ENCODE results near the gene UBE3D.
"Not testable (repeated sequence)": the region's sequence is repeated elsewhere in the genome, so short reads cannot be mapped to it uniquely, and the experiment has no call there.

Gene UBE3D

DNA sequence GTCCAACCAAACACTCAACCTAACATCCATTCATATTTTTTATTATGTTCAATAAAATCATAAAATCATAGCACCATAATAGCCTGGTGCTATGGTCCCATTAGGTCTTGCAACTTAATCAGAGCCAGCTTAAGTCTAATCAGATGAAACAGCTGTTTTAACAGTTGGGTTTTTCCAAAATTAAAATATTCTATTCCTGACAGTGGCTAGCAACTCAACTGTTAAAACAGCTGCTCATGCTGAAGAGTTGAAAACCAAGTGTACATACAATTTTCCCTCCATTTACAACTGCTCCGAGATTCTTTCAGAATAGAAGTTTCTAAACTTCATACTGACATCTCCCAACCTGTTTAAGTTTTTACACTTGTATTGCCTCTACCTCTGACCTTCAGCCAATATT lies 89.5 kb downstream of the UBE3D start:
- DNase-seq (ENCODE audit: low read depth in 2 of 2): no peak

DNA sequence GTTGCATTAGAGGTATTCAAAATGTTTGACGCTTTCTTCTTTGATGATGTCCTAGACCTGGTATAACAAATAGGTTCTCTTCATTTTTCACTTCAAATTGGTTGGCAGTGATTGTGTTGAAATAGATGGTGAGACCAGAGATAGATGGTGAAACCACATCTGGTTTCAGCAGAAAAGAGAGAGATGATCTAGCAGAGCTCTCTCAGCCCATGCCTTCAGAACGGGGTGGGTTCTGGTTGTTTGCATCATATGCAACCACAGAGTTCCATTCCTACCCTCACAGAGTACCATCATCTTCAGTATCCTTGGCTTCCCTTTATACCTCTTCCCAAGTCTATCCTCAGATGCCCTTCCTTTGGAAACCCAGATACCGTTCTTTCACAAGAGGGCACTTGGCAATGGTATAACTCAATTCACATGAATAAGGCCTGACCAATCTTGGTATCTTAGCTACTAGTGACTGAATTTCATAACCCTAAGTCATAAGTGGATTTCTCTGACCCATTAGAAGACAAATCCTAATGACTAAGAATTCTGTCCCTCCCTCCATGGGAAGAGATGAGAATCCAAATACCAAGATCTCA lies 93.7 kb downstream of the UBE3D start:
- no peak for DNase-seq (ENCODE audit: low read depth in 2 of 2)

DNA sequence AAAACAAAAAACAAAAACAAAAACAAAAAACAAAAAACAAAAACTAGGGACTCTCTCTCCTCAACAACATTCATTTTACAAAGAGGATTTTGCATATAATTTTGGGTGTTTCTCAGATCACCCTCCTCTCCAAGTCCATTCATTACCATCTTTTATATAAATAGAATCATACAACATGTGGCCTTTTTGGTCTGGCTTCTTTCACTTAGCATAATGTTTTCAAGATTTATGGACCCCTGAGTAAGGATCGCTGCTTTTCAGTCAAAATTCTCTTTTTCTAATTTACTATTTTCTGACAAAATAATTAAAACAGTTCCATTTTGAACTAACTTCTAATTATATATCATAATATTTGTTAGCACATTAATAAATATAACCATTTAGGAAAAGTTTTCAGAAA lies 94.8 kb downstream of the UBE3D start:
- DNase-seq (ENCODE audit: low read depth in 2 of 2): no peak

DNA sequence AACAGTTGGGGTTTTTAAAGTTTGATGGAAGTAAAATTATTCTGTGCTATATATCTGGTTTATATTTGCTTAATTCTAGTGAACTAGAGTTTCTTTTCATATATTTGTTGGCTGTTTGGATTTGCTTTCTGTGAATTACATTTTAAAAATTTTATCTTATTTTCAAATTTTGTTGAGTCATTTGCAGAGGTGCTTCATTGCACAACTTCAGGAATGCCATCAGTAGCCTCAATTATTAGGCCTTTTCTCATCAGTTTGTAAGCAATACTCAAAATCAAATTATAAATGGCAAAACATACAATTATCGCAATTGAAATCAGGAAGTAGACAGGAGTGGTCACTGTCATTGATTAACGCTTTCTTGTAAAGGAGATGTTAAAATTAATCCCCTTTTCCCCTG lies 96.9 kb downstream of the UBE3D start:
- DNase-seq (ENCODE audit: low read depth in 2 of 2): no peak

DNA sequence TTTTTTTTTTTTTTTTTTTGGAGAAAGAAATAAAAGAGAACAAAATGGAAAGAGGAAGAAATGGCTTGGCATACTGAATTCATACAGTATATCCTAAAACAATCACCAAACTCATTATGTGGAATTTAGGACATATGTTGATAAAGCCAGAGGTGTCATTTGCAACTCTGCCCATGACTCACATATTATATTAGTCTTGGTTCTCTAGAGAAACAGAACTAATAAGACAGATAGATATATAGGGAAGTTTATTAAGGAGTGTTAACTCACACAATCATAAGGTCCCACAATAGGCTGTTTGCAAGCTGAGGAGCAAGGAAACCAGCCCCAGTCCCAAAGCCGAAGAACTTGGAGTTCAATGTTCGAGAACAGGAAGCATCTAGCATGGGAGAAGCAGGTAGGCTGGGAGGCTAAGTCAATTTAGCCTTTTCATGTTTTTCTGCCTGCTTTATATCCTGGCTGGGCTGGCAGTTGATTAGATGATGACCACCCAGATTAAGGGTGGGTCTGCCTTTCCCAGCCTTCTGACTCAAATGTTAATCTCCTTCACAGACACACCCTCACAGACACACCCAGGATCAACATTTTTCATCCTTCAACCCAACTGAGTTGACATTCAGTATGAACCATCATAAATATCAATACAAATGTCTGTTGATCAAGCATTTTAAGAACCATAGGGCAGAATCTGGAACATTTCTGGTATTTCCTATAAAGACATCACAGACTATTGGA lies 102.3 kb downstream of the UBE3D start:
- no peak for DNase-seq (ENCODE audit: low read depth in 2 of 2)

DNA sequence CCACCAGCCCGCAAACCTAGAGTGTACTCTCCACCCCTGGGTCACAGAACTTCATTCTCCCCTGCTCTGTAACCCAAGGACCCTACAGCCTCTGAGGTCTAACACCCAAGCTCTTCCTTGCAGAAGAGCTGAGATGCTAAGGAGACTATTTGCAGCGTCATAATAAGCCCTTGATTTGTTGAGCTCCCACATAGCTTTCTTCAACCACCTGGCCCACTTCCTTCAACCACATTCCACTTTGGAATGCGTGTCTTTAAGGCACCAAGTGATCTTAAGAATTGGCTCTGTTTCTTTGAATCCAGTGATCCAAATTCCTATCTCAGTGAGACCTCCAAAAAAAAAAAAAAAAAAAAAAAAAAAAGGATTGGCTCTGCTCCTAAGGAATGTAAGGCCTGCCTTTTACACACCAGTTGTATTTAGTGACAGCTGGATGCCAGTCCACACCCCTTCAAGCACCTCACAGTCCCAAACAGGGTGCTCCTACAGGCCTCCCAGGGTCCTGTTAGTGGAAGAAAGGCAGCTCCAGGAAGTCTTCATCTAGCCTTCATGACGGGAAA lies 106.2 kb downstream of the UBE3D start:
- no peak for DNase-seq (ENCODE audit: low read depth in 2 of 2)

DNA sequence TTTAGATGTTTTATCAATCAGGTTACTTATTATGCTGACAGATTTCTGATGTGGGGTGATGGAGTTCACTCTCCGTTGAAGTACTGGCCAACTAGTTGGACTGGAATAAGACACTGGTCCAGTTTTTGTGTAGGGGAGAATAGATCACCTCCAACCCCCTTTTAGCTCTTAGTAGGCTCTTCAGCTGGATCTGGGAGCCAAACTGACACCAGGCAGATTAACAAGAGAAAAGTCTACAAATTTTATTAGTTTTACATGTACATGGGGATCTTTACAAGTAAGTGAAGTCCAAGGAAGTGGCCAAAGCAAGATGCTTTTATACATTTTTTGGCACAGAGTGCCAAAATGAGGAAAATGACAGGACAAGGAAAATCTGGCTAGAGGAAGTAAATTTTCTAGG lies 107.1 kb downstream of the UBE3D start:
- no peak for DNase-seq (ENCODE audit: low read depth in 2 of 2)

DNA sequence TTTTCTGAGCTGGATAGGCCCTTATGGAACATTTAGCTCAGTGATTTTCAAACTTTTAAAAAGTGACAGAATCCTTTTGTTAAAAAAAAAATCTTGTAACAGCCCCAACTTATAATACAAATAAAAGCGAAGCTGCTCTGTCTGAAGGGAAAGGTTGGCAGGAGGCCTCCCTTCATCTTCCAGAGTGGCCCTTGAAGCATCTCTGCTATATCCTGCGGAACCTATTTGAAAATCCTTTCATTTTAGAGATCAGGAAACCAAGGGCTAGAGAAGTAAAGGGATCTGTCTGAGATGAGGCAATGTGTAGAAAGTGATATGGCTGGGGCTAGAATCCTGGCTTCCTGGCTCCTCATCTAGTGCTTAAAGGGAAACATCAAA lies 107.8 kb downstream of the UBE3D start:
- DNase-seq (ENCODE audit: low read depth in 2 of 2): no peak

DNA sequence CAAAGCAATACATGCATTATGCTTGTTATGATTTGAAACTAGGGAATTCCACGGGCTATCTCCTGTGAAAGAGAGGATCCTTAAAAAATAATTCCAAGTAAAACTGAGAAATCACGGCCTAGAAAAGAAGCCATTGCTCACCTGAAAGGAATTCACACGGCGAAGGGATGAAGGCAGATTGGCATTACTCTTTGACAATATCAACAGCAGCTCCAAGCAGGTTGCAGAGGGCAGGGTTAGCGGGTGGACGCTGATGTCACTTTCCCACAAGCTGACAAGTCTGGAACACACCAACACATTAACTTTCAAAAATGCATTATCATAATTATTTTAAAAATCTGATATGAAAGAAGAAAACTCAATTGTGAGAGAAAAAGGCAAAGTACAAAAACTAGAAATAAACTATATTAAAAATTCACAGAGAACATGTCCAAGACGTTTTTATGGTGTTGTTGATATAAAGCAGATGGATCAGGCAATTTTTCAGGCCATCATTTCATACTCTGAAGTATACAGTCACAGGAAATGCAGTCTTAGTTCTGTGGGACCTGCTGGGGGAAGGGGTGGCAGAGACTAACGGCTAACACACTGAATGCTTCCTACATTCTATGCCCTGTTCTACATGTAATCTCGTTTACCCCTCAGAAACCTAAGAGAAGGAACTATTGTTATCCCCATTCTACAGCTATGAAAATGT lies 108.3 kb downstream of the UBE3D start:
- DNase-seq (ENCODE audit: low read depth in 2 of 2): no peak

DNA sequence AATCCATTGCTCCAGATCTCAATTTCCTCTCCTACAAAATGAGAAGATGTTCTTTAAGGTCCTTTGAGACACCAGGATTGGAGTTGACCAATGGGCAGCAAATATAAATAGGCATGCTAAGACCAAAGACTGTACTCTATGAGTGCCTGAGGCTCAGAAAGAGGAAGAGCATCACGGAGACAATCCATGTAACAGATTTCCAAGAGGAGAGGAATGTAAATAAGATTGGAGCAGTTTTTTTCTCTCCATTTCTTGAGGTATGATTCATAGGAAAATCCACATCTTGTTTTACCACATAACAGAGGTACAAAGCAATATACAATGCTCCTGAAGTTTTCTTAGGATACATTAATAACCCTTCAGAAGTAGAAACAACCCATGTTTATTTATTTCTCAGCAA lies 109.8 kb downstream of the UBE3D start:
- no peak for DNase-seq (ENCODE audit: low read depth in 2 of 2)

DNA sequence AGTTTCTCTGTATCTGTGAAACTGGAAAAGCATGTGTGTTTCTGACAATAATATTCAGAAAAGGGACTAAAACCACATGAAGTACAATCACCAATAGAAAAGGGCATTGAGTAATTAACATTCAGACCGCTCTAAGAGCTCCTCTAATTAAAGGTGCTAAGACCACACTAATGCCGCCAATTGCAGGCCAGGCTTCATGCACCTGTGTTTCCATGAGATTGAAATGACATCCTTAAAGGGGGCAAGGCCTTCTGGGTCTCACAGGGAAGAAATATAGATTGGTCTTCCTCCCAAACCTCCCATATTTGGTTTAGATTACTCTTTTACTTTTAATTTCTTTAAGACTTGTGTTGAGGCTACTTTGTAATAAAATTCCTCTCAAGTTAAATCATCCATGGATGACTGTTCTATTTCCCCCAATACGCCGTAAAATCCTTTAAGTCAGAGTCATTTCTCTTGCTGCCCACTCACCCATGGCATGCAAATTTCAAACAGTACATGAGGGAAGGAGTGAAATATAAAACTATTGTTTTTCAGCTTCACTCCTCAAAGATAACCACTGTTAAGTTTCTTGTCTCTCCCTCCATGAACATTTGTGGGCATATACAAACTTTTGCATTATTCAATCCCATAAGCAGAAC lies 110.6 kb downstream of the UBE3D start:
- DNase-seq (ENCODE audit: low read depth in 2 of 2): no peak

DNA sequence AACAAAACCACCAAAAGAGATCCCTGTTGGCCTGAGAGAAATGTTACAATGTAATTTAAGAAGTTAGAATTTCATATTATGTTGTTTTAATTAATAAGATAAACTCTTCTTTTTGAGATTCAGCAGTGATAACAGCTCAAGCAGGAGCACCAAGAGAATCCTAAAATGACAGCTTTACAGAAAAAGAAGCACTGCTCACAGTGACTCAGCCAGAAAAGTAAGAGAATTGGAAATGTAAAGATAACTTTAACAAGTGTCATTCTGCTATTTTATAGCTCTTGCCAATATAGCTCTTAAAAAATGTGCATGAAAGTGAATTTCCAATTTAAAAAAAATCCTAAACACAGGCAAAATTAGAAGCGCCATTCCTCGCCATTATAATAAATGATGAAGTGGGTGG lies 111.3 kb downstream of the UBE3D start:
- DNase-seq (ENCODE audit: low read depth in 2 of 2): no peak

DNA sequence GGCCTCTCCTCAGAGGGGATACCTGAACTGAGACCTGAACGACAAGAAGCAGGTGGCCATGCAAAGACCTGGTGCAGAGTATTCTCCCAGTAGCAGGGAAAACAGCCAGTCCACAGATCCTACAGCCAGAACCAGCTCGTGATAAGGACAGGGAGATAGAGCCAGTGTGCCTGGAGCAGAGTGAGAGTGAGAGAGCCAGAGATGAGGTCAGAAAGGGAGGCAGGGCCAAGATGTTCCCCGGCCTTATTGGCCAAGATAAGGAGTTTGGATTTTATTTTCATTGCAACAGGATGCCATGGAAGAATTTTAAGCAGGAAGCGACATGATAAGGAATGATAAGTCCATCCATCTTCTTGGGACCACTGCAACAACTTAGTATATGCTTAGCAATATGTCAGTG lies 111.8 kb downstream of the UBE3D start:
- no peak for DNase-seq (ENCODE audit: low read depth in 2 of 2)

DNA sequence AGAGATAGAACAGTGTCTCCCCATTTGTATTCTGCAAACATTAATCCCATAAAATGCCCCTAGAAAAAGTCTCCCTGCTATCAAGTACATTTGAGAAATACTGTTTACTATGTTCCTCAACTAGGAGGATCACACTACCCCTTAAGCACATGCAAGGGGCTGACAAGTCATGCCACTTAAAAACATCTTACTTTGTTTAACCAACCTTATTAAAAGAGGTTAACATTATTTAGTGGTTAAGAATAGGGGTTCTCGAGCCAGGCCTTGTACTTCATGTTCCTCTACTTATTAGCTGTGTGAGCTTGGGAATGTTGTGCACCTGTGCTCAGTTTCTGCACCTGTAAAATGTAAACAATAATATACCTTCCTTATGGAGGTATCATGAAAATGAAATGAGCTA lies 113.7 kb downstream of the UBE3D start:
- DNase-seq (ENCODE audit: low read depth in 2 of 2): no peak

DNA sequence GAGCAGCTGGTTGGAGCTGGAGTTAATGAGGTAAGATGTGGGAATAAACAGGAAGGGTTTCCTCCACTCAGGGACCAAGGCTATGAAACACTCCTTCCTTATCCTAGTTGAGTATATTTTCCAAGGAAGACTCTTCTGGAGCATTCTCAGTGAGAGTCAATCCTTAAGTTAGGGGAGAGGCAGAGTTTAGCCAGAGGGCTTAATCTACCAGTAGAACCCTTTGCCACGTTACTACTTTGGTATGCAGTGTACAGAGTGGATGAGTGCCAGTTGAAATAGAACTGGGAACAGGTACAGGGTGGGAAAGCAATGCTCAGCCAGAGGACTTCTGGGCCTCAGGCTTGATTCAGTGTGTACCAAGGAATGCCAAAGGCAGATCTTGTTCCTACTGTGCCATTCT lies 114.3 kb downstream of the UBE3D start:
- DNase-seq (ENCODE audit: low read depth in 2 of 2): no peak

DNA sequence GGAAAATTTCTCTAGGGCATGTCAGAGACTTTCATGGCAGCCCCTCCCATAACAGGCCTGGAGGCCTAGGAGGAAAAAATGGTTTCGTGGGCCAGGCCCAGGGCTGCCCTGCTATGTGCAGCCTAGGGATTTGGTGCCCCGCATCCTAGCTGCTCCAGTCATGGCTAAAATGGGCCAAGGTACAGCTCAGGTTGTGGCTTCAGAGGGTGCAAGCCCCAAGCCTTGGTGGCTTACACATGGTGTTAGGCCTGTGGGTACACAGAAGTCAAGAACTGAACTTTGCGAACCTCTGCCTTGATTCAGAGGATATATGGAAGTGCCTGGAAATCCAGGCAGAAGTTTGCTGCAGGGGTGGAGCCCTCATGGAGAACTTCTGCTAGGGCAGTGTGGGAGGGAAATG lies 134.7 kb downstream of the UBE3D start:
- not testable (repeated sequence) for DNase-seq (ENCODE audit: low read depth in 2 of 2)

DNA sequence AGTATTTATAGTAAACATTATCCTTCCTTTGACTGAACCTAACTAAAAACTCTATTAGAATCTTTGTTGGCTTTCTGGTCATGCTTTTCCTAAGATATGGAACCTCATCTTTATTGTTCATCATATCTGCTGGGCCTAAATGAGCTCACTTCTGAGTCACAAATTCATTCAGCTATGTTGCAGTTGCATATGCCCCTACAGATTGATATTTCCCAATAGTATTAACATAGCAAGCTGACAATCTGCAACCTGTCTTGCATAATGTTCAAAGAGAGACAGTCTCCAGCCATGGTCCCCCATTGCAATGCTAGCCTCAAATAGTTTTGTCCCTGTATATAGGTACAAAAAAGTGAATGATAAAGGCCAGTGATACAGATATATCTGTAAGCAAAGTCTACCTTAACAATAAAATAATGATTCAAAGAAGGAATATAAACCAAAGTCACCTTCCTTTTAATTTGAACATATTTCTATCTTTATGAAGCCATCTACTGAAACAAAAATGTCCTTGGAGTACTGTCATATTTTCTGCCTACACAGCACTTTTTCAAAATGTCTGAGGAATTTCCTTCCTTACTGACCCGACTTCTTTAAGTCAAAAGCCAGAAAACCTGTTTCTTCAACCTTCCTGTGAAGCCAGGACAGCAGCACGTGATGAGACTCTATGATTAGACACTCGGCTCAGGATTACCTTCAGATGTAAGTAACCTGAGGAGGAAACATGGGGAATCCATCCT lies 140.7 kb downstream of the UBE3D start:
- DNase-seq (ENCODE audit: low read depth in 2 of 2): no peak

DNA sequence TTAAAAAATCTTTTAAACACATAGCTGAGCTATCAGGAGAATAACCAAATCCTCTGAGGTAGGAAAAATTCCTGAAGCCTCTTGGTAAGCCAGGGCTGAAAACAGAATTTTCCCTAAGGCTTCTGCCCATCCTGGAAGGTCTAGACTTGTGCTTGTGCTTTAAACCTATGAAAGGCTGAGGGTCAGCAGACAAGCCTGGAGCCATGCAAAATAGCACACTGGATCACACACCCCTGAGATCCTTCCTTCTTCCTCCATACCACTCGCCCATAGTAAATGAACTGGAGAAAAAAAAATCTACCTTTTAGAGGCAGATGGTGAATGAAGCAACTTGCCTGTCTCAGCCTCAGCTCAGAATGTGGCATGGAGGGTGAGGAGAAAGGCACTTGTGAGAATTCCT lies 144.4 kb downstream of the UBE3D start:
- no peak for DNase-seq (ENCODE audit: low read depth in 2 of 2)

DNA sequence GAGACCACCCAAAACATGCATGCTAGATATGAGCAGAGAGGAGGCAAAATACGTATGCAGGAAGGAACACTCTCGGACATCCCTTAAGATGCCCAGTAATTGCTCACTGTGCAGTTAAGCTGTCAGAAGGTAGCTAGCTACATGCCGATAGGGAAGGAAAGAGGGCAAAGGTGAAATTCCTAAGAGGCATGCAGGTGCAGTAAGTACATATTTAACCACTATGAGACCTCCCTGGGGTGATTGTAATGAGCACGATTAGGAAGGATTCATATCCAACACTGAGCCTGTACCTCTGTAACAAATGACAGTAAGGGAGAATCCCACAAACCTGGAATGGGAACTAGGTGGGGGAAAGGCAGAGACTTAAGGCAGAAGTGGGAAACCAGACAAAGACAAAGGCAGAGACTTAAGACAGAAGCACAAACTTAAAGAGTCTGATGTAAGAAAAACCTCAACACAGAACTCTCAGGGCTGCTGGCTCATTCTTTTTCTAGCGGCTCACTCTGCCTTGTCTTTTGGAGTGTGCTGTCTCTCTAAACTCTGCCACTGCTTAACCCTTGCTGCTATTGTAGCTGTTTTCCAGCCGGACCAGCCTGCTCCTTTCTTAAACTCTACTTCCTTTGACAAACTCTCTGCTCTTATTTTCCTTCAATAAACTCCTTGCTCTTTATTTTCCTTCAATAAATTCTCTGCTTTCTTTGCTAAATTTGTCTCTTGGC lies 148.1 kb downstream of the UBE3D start:
- no peak for DNase-seq (ENCODE audit: low read depth in 2 of 2)

DNA sequence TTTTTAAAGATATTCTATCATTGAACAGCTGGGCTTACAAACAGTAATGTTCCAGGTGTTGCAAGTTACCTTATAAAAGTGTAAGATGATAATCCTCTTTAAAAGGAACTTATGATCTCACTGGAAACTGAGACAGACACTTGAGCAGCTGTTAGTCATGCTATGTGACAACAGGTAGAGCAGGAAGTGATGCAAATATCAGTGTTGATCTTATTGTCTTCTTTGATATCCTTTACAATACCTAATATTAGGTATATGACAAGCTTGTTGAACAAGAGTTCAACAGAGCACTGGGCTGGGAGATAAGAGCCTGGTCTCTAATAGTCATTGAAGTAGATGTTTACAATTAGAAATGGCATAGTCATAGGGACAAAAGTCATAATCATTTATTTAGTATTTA lies 150.0 kb downstream of the UBE3D start:
- DNase-seq (ENCODE audit: low read depth in 2 of 2): no peak

DNA sequence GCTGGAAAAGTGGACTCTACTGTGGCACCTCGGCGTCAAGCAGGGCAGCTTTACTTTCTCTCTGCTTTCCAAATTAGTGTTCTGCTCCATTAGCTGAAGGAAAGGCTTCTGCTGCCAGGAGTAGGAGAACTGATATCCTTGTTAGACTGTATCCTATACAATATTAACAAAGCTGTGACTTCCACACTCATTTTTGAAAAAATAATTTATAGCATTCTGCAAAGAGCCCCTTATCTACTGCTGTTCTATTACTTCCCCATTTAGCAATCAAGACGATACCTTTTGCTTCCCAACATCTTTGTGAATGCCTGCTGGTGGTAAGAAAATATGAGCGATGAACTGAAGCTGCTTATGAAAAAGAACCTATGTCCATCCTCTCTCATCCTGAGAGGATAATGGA lies 151.1 kb downstream of the UBE3D start:
- DNase-seq (ENCODE audit: low read depth in 2 of 2): no peak
